GM18867 (cell line): ENCODE measurements around the gene HOXC12.

Source experiments
- ATAC-seq: cut with Tn5 transposase; IDR thresholded peaks from one replicate; pipeline ENCODE4 v1.9.1; 2021; ENCODE audit warnings: mild to moderate bottlenecking, moderate library complexity; ENCODE audit not compliant: unreplicated experiment

Gene HOXC12

DNA sequence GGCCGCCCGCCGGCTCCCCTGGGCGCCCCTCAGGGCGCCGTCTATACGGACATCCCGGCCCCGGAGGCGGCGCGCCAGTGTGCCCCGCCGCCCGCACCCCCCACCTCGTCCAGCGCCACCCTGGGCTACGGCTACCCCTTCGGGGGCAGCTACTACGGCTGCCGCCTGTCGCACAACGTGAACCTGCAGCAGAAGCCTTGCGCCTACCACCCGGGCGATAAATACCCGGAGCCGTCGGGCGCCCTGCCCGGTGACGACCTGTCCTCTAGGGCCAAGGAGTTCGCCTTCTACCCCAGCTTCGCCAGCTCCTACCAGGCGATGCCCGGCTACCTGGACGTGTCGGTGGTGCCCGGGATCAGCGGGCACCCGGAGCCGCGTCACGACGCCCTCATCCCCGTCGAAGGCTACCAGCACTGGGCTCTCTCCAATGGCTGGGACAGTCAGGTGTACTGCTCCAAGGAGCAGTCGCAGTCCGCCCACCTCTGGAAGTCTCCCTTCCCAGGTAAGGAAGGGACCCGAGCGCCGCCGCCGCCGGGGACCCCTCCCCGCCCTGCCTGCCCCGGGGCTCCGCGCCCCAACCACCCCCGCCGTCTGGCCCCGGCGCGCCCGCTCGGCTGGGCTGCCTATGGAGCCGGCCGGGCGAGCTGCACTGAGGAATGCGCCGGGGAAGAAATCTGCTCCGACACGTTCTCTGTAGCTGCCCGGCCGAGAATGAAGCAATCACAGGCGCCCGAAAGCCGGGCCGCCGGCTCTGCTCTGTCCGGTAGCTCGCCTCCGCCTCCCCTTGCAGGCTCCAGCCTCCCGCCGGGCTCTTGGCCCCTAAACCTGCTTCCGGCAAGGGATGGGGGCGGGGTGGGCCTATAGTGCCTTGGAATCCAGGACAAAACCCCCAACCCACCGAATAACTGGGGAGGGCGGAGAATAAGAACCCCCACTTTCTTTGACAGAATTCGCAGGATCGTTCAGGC is 15.3 kb upstream of the HOXC12 start:
- no peak for ATAC-seq

GRCh38 chr12:53940443-53941014 is 14.2 kb upstream of the HOXC12 start:
- no peak for ATAC-seq

GRCh38 chr12:53941187-53941586 is 13.5 kb upstream of the HOXC12 start:
- ATAC-seq: no peak

- no peak for ATAC-seq
Observed at GRCh38 chr12:53941750-53942149, 13.0 kb upstream of the HOXC12 start.

DNA sequence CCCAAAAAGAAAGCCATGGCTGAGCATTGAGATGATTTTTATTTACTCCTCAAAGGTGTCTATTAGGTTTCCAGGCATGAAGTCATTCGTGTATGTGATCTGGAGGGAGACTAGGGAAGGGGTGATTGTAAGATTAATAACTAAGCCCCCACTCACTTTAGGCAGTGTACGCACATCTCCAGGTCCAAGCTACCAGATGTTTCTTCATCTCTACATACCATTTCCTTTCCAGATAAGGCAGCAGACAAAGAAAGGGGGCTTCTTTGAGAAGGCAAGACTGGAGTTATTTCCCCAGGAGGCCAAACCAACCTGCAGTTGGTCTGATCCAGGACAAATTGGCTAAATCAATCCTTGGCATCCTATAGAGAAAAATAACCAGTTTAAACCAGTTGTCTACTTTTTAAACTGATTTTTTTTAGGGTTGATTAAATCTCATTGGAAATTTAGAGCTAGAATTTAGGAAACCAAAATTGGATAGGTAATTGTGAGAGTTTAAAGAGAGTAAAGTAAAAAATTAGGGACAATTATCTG is 12.2 kb upstream of the HOXC12 start:
- ATAC-seq: no peak

GRCh38 chr12:53944209-53944608 is 10.5 kb upstream of the HOXC12 start:
- no peak for ATAC-seq

GRCh38 chr12:53944907-53945847 is 9.5 kb upstream of the HOXC12 start:
- ATAC-seq: no peak

- ATAC-seq: no peak
Observed at GRCh38 chr12:53947743-53948142, 7.0 kb upstream of the HOXC12 start.

- no peak for ATAC-seq
Observed at GRCh38 chr12:53948650-53949593, 5.8 kb upstream of the HOXC12 start.

GRCh38 chr12:53949631-53950436 is 4.9 kb upstream of the HOXC12 start:
- no peak for ATAC-seq

DNA sequence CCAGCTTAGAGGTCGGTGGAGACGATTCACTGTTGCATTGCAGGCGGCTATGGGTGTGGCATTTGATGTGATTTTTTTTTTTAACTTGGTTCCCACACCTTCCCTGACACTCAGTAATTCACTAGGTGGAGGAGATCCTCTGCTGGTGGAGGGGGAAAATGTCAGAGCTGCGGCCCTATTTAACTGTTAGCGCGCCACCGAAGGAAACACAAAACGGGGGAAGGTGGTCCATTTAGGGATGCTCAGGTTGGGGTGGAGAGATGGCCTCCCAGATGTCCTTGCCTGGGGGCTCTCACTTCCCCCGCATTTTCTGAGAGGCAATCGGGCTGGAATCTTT is 4.3 kb upstream of the HOXC12 start:
- no peak for ATAC-seq

DNA sequence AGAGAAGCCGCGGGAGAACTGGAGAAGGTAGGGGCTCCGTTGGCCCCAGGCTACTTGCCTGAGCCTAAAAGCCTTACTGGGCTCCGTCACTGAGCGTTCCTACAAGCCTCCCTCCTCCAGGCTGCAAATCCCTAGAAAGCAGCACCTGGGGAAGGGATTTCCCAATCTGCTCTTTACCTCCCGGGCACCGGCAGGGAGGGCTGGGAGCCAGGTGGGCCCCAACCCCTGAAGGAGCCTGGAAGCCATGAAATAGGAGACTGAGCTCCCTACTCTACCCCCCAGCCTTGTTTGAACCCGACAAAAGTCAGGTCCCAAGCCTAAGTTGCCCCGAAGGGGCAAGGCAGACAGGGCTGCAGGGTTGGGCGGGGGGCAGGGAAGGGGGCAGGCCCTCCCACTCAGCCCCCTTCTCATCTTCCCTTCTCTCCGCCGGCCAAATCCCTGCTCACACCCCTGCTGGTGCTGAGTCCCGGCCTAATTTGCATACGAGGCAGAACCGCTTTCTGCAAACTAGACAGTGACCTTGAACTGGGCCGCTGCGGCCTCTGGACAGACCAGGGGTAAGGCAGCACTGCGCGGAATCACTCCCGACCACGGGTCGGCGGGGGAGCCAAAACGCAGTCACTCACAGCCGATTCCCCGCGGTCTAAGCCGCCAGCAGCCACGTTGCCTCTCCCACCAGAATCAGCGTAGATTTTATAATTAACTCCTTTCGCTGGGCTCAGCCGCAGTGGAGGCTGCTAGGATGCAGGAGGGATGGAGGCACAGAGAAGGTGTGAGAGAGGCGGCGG is 3.7 kb upstream of the HOXC12 start:
- ATAC-seq: no peak

- ATAC-seq: no peak
Observed at GRCh38 chr12:53951577-53952334, 2.9 kb upstream of the HOXC12 start.

DNA sequence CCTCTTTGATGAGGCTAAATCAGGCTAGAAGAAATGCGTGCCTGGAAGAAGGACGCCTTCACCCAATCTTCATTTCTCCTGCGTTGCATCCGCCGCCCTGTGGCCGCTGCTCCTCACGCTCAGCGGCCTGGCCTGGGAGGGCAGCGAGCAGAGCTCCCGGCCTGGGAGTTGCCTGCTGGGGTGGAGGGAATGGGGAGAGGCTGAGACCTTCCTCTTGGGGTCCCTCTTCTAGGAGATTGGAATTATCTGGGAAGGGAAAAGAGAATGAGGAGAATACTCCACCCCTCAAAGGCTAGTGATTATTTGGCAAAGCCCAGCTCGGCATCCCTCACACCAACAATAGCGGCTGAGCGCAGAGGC is 2.4 kb upstream of the HOXC12 start:
- ATAC-seq: no peak

DNA sequence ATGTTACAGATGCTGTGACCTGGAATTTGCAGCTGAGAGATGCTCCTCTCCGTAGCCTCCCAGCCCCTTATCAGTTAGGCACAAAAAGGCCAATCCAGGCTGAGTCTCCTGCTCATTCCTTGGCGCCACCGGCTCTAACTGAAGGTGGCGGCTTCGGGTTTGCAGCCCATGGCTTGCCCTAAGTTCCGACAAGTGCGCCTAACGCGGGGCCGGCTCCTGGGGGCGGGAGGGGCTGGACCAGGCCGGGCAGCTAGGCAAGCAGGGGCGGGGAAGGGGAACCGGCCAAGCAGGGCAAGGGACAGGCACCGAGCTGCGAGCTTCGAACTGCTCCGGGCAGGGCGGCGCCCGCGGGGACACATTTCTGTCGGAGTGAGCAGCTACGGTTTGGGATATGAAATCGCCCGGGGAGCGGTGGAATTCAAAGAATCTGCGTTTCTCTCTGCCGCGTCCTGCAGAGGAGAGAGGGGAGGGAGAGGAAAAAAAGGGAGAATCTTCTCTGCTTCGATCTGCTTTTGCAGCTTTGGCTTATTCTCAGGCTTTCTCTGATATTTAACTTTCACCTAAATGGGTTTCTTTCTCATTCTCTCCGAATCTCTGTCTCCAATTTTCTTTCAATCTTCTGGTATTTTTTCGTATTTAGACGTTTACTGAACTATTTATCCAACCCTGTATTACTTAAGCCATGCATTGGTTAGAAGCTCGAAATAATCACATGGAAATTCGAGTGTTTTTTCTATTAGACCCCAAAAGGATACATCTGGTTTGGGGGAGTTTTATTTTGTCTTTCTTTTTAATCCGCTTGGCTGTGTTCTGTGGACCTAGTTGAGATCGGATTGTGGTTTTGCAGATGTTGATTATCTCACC is 1.6 kb upstream of the HOXC12 start:
- ATAC-seq: no peak

- ATAC-seq: no peak
Observed at GRCh38 chr12:53953831-53954693, 641 bp upstream of the HOXC12 start.
